ENCODE measurements around the gene MACO1.

The MACO1 gene

GRCh38 chr1:25525361-25525688, 94.6 kb downstream of the MACO1 start:
- DNase-seq, result no peak

GRCh38 chr1:25526753-25527152, 96.1 kb downstream of the MACO1 start:
- no peak for DNase-seq

GRCh38 chr1:25527226-25527846, 96.6 kb downstream of the MACO1 start:
- no peak for DNase-seq

GRCh38 chr1:25527946-25528595, 97.4 kb downstream of the MACO1 start:
- no peak for DNase-seq

- DNase-seq, result no peak
Measured at GRCh38 chr1:25528881-25529517, 98.3 kb downstream of the MACO1 start.

GRCh38 chr1:25529518-25530185, 99.0 kb downstream of the MACO1 start:
- no peak for DNase-seq

- no peak for DNase-seq
Measured at GRCh38 chr1:25530186-25531081, 99.7 kb downstream of the MACO1 start.

- no peak for DNase-seq
Measured at GRCh38 chr1:25531082-25531461, 100.4 kb downstream of the MACO1 start.

GRCh38 chr1:25532970-25533369, 102.3 kb downstream of the MACO1 start:
- DNase-seq, result no peak

GRCh38 chr1:25533775-25534409, 103.2 kb downstream of the MACO1 start:
- no peak for DNase-seq

- no peak for DNase-seq
Measured at GRCh38 chr1:25534410-25534788, 103.7 kb downstream of the MACO1 start.

GRCh38 chr1:25536124-25536523, 105.4 kb downstream of the MACO1 start:
- DNase-seq, result no peak

GRCh38 chr1:25537153-25537831, 106.6 kb downstream of the MACO1 start:
- no peak for DNase-seq

GRCh38 chr1:25538191-25538767, 107.6 kb downstream of the MACO1 start:
- DNase-seq, result no peak

- DNase-seq, result no peak
Measured at GRCh38 chr1:25540750-25541342, 110.1 kb downstream of the MACO1 start.

GRCh38 chr1:25541425-25541824, 110.7 kb downstream of the MACO1 start:
- DNase-seq, result no peak

GRCh38 chr1:25541889-25542658, 111.4 kb downstream of the MACO1 start:
- DNase-seq, result no peak

- DNase-seq, result no peak
Measured at GRCh38 chr1:25543005-25543424, 112.3 kb downstream of the MACO1 start.

GRCh38 chr1:25543425-25544242, 112.9 kb downstream of the MACO1 start, which contains the start of gene LDLRAP1:
Gene LDLRAP1 (plus strand): TSS chr1:25543606. CDS start chr1:25543699, 93 bp downstream.
- peak; percentile 65 for DNase-seq

Data from stimulated activated CD4-positive, alpha-beta T cell treated with anti-CD3 and anti-CD28 coated beads, Interleukin-4, amount 100 ng/mL, for 1 hour (primary cell).